Measurements from ENCODE around the gene PSMA7.
A peak's percentile ranks its signal among the peaks of the same experiment; 100 is the strongest.
"Not testable (repeated sequence)": the region's sequence is repeated elsewhere in the genome, so short reads cannot be mapped to it uniquely, and the experiment has no call there.

PSMA7 gene

DNA sequence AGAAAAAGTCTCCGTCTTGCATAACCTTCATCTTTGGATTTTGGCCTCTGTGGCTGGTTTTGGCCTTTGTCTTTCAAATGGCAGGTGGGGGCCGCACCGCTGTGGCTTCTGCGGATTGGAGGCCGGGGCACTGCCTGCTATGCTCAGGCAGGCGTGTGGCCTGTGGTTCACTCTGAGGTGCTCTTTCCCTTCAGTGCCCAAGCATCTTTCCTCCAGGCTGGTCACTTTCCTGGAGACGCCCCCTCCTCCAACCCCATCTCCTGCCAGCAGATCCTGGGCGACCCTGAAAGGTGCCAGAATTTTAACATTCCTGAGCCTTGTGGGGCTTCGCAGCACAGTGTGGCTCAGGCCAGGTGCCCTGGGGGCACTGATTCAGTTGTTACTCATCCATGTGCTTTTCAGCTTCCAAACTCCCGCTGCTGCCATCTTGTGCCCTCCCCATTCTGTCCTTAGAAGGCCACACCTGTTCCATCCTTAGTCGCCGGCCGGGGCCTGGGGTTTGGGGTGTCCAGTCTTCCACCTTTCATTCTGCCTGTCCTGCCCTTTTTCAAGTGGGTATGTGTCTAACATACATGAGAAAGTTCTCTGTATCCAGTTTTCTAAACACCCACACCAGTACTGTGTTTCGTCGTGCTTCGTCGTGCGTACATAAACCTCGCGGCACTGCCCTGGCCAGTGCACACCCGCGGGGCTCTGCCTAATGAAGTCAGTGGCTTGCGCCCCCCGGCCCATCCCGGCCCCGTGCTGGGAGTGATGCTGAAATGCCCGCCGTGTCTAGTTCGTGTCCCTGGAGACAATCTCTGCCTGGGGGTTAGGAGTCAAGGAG lies 12.4 kb upstream of the PSMA7 start:
- no peak for DNase-seq
- no peak for ATAC-seq

DNA sequence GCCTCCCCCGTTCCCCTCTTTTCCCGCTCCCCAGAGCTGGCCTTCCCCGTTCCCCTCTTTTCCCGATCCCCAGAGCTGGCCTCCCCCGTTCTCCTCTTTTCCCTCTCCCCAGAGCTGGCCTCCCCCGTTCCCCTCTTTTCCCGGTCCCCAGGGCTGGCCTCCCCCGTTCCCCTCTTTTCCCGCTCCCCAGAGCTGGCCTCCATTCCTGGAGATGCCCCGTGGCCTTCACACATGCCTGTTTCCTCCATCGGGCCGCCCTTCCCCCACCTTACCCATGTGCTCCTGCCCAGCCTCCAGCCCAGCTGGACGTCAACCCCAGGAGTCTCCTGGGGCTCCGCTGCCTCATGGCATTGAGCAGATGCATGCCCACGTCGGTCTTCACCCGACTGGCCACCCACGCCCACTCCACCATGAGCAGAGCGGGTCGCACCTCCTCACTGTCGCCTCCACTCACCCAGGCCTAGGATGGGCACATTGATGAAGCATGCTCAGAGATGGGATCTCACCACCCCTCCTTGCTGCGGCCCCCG lies 8.7 kb upstream of the PSMA7 start:
- DNase-seq (no peak), ATAC-seq (no peak)

DNA sequence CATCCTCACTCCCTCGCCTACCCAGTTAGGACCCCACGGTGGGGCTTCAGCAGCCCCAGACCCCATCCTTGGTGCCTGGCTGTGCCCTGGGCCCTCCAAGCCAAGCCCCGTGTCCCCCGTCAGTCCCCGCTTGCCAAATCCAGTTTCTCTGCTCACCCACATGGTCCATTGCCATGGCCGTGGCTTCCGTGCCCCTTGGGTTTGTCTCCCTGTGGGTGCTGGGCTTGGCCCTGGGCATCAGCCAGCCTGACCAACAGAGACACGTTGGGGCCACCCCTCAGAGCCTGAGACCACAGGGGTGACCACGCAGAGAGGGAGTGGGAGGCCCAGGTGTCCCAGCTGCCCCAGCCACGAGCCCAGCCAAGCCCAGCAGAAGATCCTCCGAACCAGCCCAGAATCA lies 8.0 kb upstream of the PSMA7 start:
- no peak for DNase-seq
- ATAC-seq: no peak

DNA sequence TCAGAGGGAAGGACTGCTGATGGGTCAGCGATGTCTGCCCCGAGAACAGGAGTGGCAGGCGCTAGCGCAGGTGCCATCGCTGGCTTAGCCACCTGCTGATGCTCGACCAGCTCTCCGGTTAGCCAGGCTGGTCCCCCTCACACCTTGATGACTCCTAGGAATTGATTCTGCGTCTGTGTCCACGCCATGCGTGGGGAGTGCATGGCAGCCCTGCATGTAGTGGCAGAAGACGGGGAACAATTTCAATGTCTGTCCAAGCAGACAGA lies 7.0 kb upstream of the PSMA7 start:
- ATAC-seq: no peak
- no peak for DNase-seq

DNA sequence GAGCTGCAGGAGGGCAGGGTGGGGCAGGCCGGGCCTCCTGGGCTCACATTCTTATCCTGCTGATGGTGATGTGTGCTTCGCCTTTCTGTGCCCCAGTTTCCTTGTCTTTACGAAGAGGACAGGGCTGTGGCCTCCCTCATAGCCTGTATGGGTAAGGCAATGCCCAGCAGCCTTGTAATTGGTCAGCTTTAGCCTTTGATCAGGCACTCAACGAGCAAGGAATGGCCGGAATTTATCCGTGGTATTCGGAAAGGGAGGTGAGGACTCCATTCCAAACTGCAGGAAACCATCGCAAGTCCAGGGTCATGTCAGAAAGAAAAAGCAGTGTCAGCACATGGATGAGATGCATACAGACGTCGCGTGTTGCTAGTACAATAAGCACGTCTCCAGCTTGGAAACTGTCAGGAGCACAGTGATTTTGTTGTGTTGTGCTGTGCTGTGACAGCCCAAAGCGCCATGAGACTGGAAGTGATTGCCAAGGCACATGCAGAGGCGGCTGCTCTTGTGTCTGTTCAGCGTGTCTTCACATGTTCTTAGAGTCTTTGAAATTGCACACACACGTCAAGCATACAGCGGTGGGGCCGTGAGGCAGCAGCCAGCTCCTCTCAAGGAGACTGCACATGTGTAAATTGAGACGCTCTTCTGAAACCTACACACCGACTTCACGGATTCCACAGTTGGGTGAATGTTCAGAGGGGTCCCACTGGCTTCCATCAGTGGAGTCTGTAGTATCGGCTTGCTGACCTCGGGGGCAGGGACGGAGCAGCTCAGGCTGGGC lies 6.5 kb upstream of the PSMA7 start:
- no peak for DNase-seq
- peak; percentile 12 for ATAC-seq

DNA sequence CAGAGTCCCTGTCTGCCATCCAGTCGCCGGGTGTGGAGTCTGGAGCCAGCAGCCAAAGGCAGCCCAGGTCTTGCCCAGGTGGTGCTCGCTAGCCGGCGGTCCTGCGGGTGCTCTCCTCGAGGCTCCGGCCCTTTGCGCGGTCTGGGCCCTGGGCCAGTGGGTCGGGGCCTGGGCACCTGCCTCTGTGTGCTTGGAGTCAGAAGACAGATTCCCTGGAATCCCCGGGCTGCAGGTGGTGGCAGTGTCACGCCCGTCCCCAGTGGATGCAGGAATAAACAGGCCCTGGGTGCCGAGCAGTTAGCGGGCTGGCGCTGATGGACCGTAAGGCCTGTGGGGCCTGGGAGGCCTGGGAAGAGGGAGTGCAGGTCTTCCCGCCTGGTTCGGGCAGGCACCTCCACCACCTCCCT lies 5.7 kb upstream of the PSMA7 start:
- ATAC-seq (no peak), DNase-seq (no peak)

DNA sequence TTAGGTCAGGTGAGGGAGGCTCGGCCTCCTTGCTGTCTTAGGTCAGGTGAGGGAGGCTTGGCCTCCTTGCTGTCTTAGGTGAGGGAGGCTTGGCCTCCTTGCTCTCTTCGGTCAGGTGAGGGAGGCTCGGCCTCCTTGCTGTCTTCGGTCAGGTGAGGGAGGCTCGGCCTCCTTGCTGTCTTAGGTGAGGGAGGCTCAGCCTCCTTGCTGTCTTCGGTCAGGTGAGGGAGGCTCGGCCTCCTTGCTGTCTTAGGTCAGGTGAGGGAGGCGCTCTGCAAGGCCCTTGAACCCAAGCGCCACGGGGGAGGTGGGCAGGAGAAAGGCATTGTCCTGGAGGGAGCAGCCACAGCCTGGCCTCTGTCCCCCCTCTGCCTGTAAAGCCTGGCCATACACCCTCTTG lies 5.2 kb upstream of the PSMA7 start:
- not testable (repeated sequence) for ATAC-seq, DNase-seq

DNA sequence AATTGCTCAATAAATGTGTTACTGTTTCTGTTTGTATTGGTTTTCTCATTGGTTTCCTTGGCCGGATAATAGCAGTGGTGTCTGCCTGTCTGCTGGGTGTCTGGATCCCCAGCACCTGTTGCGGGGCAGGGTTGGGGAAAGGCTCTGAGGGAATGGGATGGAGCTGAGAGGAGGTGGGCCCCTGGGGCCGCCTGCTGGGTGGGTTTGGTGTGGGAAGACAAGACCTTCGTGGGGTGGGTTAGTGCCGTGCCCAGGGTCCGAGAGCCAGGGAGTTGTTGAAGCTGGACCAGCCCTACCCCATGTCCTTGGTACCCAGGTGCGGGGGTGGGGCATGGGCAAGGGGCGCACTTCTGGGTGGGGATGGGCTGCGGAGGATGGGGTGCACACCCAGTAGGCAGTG lies 4.3 kb upstream of the PSMA7 start:
- ATAC-seq (no peak), DNase-seq (no peak)

DNA sequence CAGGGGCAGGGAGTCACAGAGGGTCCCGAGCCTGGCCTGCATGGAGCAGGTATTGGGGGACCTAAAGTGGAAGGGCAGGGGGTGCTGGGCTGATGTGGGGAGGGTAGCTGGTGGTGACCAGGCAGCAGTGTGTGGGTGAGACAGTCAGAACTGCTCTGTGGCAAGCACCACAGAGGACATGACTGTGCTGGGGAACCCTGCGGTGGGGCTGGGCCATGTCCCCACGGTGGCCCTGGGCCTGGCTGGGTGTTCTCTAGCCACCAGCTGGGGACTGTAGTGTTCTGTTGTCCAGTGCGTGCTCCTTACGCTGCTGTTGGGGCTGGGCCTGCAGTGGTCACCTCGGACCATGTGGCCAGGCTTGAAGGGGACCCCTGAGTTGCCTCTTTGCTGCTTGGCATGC lies 3.9 kb upstream of the PSMA7 start:
- no peak for ATAC-seq
- DNase-seq: no peak

DNA sequence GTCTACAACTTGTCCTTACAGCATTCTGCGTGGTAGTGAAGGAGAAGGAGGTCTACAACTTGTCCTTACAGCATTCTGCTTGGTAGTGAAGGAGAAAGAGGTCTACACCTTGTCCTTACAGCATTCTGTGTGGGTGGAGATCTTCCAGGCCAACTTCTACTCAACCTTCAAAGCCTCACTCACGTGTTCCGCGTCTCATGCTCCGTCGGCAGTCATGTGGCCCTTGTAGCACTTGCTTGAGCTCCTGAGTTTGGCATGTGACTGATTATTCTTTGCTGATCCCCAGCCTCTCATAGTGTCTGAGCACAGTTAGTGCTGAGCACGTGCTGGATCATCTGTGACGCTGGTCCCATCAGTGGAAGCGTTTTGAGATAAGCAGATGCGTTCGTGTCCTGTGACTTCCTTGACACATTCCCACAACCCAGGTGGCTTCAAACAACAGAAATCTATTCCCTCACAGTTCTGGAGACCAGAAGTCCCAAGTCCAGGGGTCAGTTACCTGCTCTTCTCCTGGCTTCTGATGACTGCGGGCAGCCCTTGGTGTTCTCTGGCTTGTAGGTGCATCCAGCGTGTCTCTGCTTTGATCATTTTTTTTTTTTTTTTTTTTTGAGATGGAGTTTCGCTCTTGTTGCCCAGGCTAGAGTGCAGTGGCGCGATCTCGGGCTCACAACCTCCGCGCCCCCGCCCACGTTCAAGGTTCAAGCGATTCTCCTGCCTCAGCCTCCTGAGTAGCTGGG lies 3.0 kb upstream of the PSMA7 start:
- ATAC-seq: no peak
- DNase-seq: no peak

DNA sequence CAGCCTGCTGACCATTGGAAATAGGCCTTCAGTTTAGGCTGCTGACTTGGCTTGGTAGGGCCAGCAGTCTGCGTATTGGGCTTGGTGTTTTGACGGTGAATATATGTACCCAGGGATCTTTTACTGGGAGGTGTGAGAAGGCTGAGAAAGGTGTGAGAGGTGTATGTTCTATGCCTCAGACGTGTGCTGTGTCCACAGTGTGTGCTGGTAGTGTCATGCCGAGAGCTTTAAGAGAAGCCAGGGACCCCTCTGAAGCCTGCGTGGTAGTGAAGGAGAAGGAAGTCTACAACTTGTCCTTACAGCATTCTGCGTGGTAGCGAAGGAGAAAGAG lies 2.5 kb upstream of the PSMA7 start:
- no peak for ATAC-seq
- DNase-seq: no peak

DNA sequence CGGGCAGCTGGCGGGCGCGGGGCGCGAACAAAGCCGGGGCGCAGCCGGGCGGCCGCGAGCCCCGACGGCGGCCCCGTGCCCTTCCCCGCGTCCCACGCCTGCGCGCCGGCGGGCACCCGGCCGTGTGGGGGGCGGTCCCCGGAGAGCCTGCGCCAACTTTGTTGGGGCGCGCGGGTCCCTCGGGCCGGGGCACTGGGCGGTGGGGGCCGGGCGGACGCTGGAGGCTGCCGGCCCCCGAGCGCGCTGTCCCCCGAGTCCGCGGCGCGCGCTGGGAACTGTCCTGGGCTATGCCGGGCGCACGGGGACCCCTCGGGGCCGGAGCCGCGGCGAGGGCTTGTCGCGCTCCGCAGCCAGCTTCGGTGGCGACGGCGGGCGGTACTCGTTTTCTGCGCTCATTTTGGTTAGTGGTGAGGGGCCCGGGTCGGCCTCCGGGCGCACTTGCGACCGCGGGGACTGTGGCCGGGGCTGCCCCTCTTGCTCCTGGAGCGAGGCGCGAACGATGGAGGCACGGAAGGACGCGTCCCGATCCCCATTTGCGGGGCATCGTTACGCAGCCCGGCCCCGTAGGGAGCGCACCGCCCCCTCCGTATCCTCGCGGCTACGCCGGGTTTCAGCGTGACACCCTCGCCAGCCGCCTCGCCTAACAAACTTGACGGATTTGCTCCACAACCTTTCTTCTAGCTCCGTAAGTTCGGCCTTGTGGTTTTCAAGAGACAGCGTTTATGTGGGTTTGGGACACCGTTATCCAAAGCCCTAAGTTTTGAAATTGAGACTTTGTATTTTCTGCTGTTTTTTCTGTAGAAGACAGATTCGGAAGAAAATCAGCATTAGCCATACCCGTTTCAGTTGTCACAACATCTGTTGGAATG lies 997 bp upstream of the PSMA7 start:
- DNase-seq: peak; percentile 71
- ATAC-seq: peak; percentile 21

DNA sequence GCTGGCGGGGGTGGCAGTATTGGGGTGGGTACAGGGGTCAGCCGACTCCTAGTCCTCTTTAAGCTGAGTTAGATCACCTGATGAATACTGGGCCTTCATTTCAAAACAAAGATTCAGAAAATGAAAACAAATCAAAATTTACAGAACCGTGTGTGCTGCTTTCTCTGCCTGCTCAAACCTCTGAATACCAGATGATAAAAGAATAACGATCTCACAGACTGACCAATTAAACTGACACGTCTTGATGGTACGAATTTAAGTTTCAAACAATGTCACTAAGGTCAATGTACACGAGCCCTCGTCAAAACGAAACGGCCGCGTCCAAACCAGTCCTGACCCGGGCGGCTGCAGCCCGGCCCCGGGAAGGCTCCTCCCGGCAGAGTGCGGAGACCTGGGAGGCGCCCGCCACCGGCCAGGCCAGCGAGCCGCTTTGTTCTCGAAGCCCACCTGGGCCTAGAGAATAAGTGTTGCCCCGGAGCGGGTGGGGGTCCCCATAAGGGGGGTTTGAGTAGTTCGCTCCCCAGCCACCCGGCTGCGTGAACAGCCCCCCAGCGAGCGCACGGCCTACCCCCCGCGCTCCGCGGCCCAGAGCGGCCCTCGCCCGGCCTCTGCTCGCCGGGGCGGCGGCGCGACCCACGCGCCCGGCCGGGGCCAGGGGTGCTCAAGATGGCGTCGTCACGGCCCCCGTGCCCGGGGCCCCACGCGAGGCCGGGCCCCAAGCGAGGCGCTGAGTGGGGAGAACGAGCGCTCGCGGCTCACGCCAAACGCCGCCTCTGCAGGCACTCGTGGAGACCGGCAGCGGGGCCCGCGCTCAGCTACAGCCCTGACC lies 728 bp downstream of the PSMA7 start:
- DNase-seq: peak; percentile 42
- peak; percentile 2 for ATAC-seq

DNA sequence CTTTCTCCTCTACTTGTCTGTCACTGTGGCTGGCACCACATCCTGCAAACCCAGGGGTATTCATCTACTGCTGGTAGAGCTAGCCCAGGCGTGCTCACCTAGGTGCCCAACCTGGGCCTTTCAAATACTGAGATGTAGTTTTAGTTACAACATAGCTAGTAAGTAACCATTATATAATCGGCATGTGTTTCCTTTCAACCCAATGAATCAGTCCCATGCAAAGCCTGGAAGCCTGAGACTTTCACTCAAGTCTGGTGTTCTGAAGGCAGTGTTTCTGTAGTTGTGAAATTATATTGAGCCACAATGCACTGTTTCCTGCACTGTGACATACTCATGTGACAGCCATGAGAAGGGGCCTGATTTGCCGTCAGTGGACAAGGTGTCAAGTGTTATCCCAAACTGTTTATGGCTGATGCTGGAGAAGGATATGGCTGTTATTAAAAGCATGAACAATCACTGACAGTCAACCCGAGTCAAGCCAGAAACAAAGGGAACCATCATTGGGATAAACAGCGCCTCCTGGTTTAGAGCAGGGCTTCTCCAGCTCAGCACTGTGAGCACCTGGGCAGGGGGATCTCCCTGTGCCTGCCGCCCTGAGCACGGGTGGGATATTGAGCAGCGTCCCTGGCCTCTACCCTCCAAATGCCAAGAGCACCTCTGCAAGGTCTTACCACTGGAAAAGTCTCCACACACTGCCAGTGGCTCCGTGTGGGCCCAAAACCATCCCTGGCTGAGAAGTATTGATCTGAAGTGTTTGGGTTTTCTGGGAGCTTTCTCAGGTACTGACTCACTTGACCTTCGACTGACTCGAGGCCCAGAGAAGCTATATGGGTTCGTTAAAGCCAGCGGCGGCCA lies 1.6 kb downstream of the PSMA7 start:
- DNase-seq (peak; percentile 52), ATAC-seq (peak; percentile 8)

DNA sequence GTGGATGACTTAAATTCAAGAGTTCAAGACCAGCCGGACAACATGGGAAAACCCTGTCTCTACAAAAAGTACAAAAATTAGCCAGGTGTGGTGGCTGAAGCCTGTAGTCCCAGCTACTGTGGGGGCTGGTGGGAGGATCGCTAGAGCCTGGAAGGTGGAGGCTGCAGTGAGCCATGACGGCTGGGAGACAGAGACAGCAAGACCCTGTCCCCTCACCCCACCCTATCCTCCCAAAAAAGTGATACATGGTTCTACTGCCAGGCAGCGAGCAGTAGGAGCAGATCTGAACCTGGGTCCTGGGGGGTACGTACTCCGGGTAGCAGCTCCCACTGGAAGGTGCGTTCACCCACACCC lies 2.2 kb downstream of the PSMA7 start:
- DNase-seq: no peak
- ATAC-seq: no peak

DNA sequence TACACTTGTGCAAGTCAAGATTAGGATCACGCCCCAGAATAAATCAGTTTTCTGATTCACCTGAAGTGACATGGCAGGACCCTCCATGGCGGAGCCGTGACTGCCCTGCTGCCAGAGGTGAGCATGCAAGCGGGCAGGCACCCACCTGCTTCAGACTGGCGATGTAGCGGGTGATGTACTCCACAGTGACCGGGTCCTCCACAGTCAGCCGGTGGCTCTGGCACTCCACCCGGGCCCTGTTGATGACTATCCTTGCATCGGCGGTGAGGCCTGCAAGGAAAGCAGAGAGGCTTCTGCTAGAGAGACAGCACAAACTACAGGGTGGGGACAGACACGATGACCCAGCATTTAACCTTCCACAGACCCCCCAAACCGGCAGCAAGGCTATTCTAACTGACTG lies 3.6 kb downstream of the PSMA7 start:
- ATAC-seq: no peak
- no peak for DNase-seq

DNA sequence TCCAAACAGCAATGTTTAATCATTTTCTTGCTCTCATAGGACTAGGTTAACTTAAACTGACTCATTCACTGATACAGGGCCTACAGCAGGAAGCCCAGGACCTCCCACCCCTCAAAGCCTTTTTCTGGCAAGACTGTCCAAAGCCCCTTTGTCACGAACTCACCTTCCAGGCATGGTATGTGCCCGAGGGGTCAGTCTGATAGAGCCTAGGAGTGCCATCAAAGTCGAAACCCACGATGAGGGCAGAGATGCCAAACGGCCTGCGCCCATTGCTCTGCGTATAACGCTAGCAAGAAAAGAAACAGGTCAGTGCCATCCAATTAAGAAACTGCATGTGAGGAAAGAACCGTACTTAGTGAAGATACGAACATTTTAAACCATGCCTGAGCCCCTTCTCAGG lies 4.3 kb downstream of the PSMA7 start:
- no peak for DNase-seq
- no peak for ATAC-seq

DNA sequence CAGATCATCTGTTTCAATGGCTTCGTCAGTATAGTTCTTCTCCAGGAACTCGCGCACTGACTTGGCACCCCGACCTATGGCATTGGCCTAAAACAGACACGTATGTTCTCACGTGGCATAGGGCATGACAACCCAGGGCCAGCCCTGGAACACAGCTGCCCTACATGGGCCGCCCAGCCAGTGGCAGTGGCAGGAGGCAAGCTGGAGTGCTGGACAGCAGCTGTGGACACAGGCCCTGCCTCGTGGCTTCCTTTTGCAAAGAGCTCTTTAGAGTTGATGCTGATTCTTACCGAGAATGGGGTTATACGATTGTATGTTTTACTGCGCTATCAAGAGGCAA lies 5.0 kb downstream of the PSMA7 start:
- no peak for DNase-seq
- ATAC-seq: no peak

DNA sequence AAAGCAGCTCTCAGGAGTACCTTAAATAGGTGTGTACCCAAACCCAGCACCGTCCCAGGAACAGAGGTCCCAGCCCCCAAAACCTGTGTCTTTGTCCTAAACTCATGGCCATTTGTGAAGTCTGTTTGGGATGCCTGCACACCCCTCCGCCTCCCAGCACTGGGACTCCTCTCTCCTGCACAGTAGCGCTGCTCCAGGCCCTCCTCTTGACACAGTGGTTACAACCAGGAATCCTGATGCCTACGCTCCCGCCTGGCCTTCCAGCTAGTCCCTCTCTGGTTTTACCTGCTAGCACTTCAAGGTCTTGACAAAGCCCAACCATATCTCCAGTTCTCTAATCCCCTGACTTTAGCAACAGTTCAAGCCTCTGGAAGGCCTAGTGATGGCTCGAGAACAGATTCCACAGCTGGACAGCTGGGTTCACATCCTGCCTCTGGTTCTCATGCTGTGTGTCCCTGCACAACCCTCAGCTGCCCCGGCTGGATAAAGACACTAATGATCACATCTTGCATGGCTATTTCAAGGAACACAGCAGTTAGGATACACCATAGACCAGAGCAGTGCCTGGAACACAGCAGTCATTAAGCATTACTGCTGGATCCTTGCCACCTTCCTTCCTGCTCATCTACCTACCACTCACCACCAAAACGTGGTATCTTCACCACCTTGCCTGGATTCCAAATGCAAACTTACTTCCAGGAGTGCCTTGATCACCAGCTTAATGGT lies 5.6 kb downstream of the PSMA7 start:
- ATAC-seq (no peak), DNase-seq (no peak)

DNA sequence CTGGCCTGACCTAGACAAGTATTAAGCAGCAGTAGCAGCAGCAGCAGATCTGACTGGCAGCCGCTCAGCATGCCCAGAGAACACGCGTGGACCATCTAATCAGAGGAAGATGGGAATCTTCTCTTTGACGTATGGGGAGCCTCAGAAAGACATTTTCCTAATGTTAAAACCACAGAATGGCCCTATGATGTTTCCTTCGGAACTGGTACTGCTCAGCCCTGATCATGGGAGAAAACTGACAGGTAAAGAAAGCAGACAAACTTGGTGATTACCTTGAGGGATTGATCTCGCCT lies 6.2 kb downstream of the PSMA7 start:
- ATAC-seq (no peak), DNase-seq (no peak)
